Neural progenitor cell (in vitro differentiated cells): ENCODE measurements around the gene MAK. TPM values are rescaled to one million over a fixed set of nuclear protein-coding genes. Genes with fewer than 3 reads are reported as not detected.
"Not testable (repeated sequence)": the region's sequence is repeated elsewhere in the genome, so short reads cannot be mapped to it uniquely, and the experiment has no call there.

Experiments
- DNase-seq: peaks from one replicate; pipeline ENCODE4 v3.0.0-alpha.2; 2016; ENCODE audit warnings: low spot score
- H2AFZ ChIP-seq: fragments of 200-600 bp; sonication (generic); replicated peaks from 2 replicates; pipeline ENCODE4 v1.6.1; 2016; ENCODE audit warnings: antibody characterized with exemption
- H3F3A ChIP-seq: fragments of 200-600 bp; sonication (generic); 2 replicates; pipeline ENCODE4 v1.6.1; 2016; ENCODE audit warnings: antibody characterized with exemption, low read depth
- H3K27ac ChIP-seq: fragments of 200-600 bp; sonication (generic); 2 replicates; pipeline ENCODE4 v1.5.1; 2016; ENCODE audit warnings: mild to moderate bottlenecking
- H3K27me3 ChIP-seq: fragments of 200-600 bp; sonication (generic); 2 replicates; pipeline ENCODE4 v1.6.1; 2016; ENCODE audit warnings: mild to moderate bottlenecking, moderate library complexity
- H3K36me3 ChIP-seq: fragments of 200-600 bp; sonication (generic); 2 replicates; pipeline ENCODE4 v1.5.1; 2016
- H3K4me1 ChIP-seq: fragments of 200-600 bp; sonication (generic); 2 replicates; pipeline ENCODE4 v1.6.1; 2016; ENCODE audit warnings: mixed run types
- H3K4me2 ChIP-seq: fragments of 200-600 bp; sonication (generic); 2 replicates; pipeline ENCODE4 v1.6.1; 2016
- H3K4me3 ChIP-seq: fragments of 200-600 bp; sonication (generic); 2 replicates; pipeline ENCODE4 v1.5.1; 2016
- H3K79me2 ChIP-seq: fragments of 200-600 bp; sonication (generic); 2 replicates; pipeline ENCODE4 v1.6.1; 2016; ENCODE audit warnings: low read depth
- H3K9ac ChIP-seq: fragments of 200-600 bp; sonication (generic); 2 replicates; pipeline ENCODE4 v1.6.1; 2016
- H3K9me3 ChIP-seq: fragments of 200-600 bp; sonication (generic); 2 replicates; pipeline ENCODE4 v1.5.1; 2016; ENCODE audit warnings: low read depth
- H4K20me1 ChIP-seq: fragments of 200-600 bp; sonication (generic); 2 replicates; pipeline ENCODE4 v1.6.1; 2016; ENCODE audit warnings: low read depth
- H3K27ac Mint-ChIP-seq: 3 replicates; pipeline ENCODE4 v1.8.0; 2021; ENCODE audit warnings: mixed read lengths
- H3K27me3 Mint-ChIP-seq: 2 replicates; pipeline ENCODE4 v1.8.0; 2022; ENCODE audit warnings: low read depth, mild to moderate bottlenecking, inconsistent platforms, moderate library complexity, mixed read lengths; ENCODE audit not compliant: insufficient read depth
- H3K36me3 Mint-ChIP-seq: 3 replicates; pipeline ENCODE4 v1.8.0; 2021; ENCODE audit warnings: mixed read lengths
- H3K4me1 Mint-ChIP-seq: 3 replicates; pipeline ENCODE4 v1.8.0; 2021; ENCODE audit warnings: mixed read lengths
- H3K4me3 Mint-ChIP-seq: 3 replicates; pipeline ENCODE4 v1.8.0; 2021; ENCODE audit warnings: mild to moderate bottlenecking, moderate library complexity, mixed read lengths
- H3K9me3 Mint-ChIP-seq: 3 replicates; pipeline ENCODE4 v1.8.0; 2020; ENCODE audit warnings: mixed read lengths
- CTCF ChIP-seq: fragments of 200-600 bp; sonication (generic); IDR thresholded peaks from 2 replicates; pipeline ENCODE4 v1.5.1; 2017; ENCODE audit warnings: antibody characterized with exemption, mild to moderate bottlenecking
- EZH2 ChIP-seq: fragments of 200-600 bp; sonication (generic); IDR thresholded peaks from 2 replicates; pipeline ENCODE4 v1.6.1; 2017; ENCODE audit warnings: antibody characterized with exemption, mild to moderate bottlenecking, moderate library complexity
- EZH2phosphoT487 ChIP-seq: fragments of 200-600 bp; sonication (generic); IDR thresholded peaks from 2 replicates; pipeline ENCODE4 v1.6.1; 2017; ENCODE audit warnings: antibody characterized with exemption
- total RNA-seq: library from RNA; depleted of rRNA; stranded (reverse); fragments of >200 nt; gene quantifications from 2 replicates; pipeline ENCODE4 v1.2.3, GENCODE V29; 2015; ENCODE audit warnings: low replicate concordance

MAK gene
- total RNA-seq, result 1.7 and 4.2 TPM in 2 replicates

DNA sequence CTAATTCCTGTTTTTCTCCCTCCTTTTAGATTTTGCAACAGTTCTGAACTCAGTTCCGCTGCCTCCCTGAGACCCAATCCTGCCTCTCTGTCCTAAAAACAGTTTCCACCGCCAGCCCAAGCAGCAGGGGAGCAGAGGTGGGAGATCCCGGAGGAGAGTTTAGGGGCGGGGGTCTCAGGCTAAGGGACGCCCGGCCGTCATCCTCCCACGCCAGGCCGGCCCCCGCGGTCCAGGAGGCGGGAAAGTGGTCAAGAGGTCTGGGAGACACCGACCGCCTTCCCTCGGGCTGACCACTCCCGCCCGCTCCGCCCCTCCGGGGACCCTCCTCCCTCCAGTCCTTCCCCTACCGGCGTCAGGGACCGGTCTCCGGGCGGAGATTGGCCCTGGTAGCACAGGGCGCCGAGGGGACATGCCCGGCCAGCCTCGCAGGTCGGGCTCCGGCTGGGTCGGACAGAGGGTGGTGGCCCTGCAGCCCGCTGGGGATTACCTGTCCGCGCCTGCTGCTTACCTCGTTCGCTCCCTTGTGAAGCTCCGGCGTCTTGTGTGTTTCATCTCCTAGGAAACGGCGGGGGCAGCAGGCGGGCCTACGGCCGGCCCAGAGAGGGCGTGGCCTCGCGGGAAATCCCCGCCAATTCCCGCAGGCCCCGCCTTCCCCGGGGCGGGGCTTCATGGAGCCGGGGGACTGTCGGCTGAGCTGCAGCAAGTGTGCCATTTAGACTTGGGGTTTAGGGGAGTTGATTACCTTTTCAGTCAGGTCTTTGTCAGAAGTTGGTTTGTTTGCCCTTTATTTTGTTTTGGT, at the start of gene MAK:
TSS of gene MAK (minus strand) at position 545 of the 799 bp plus-strand sequence. CDS start 7,891 bp downstream, outside the sequence.
- peaks cover 8% of the 10 kb centered on the region for H3K9me3 ChIP-seq
- peaks cover 14% of the 10 kb centered on the region for H3K27me3 ChIP-seq
- no peaks in the 10 kb centered on the region for H3K36me3 ChIP-seq
- Mint-ChIP-seq H3K9me3 (no peaks in the 10 kb centered on the region), H3K27me3 (peaks cover 5% of the 10 kb centered on the region), H3K36me3 (no peaks in the 10 kb centered on the region), H3K27ac (no peak within 1 kb of the TSS), H3K4me1 (peaks cover 17% of the 10 kb centered on the region), H3K4me3 (peak within 1 kb of the TSS; percentile 92)
- peaks cover 35% of the 10 kb centered on the region for H3F3A ChIP-seq
- peak; percentile 97 for DNase-seq
- H3K79me2 ChIP-seq, result peaks cover 20% of the 10 kb centered on the region
- H2AFZ ChIP-seq, result peak within 1 kb of the TSS; percentile 71
- peak within 1 kb of the TSS; percentile 93 for H3K4me2 ChIP-seq
- no peak within 1 kb of the TSS for H3K9ac ChIP-seq
- H3K27ac ChIP-seq, result peak within 1 kb of the TSS; percentile 69
- no peaks in the 10 kb centered on the region for H4K20me1 ChIP-seq
- no peak for TF ChIP-seq EZH2
- no peak for TF ChIP-seq CTCF
- no peak for TF ChIP-seq EZH2phosphoT487
- H3K4me3 ChIP-seq, result peak within 1 kb of the TSS; percentile 72
- peaks cover 21% of the 10 kb centered on the region for H3K4me1 ChIP-seq

- Mint-ChIP-seq H3K27ac (peak within 1 kb of the TSS; percentile 90), H3K27me3 (peaks cover 34% of the 10 kb centered on the region), H3K4me3 (peak within 1 kb of the TSS; percentile 95), H3K4me1 (peaks cover 4% of the 10 kb centered on the region), H3K9me3 (peaks cover 2% of the 10 kb centered on the region), H3K36me3 (no peaks in the 10 kb centered on the region)
- no peaks in the 10 kb centered on the region for H3K36me3 ChIP-seq
- H3K27ac ChIP-seq, result no peak within 1 kb of the TSS
- H3K4me3 ChIP-seq, result peak within 1 kb of the TSS; percentile 90
- H3K27me3 ChIP-seq, result peaks cover 54% of the 10 kb centered on the region
- peak; percentile 91 for DNase-seq
- no peak within 1 kb of the TSS for H3K9ac ChIP-seq
- TF ChIP-seq EZH2 (no peak), EZH2phosphoT487 (no peak), CTCF (peak; percentile 73)
- H4K20me1 ChIP-seq, result peaks cover 16% of the 10 kb centered on the region
- H3K4me2 ChIP-seq, result peak within 1 kb of the TSS; percentile 93
- no peaks in the 10 kb centered on the region for H3K79me2 ChIP-seq
- peak within 1 kb of the TSS; percentile 92 for H2AFZ ChIP-seq
- H3K9me3 ChIP-seq, result no peaks in the 10 kb centered on the region
- peaks cover 34% of the 10 kb centered on the region for H3F3A ChIP-seq
- peaks cover 3% of the 10 kb centered on the region for H3K4me1 ChIP-seq
These were observed 48.6 kb upstream of the MAK start, which contains the start of gene SYCP2L for GRCh38 chr6:10886691-10887502. SYCP2L (plus strand) TSS chr6:10887052; CDS start chr6:10887127, 75 bp downstream.

DNA sequence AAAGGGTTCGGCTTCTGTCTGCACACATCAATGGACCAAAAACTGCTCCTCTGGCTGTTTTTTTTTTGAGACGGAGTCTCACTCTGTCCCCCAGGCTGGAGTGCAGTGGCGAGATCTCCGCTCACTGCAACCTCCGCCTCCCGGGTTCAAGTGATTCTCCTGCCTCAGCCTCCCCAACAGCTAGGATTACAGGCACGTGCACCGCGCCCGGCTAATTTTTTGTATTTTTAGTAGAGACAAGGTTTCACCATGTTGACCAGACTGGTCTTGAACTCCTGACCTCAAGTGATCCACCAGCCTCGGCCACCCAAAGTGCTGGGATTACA, 48.0 kb upstream of the MAK start:
- not testable (repeated sequence) for H3K9me3 Mint-ChIP-seq, H3K36me3 Mint-ChIP-seq, H3K4me1 Mint-ChIP-seq, H3K27ac ChIP-seq, H3K36me3 ChIP-seq, H3K4me1 ChIP-seq, DNase-seq, H3K27ac Mint-ChIP-seq, H3K9ac ChIP-seq, H3K79me2 ChIP-seq, H3K9me3 ChIP-seq
- Mint-ChIP-seq H3K4me3 (peak overlapping the region; percentile 95), H3K27me3 (peaks cover 38% of the 10 kb centered on the region)
- Histone ChIP-seq H3K4me2 (peak overlapping the region; percentile 93), H3K27me3 (peaks cover 59% of the 10 kb centered on the region), H2AFZ (peak overlapping the region; percentile 92), H3F3A (peaks cover 34% of the 10 kb centered on the region), H4K20me1 (peaks cover 19% of the 10 kb centered on the region), H3K4me3 (peak overlapping the region; percentile 90)
